Measurements from ENCODE around the gene DOK4.

The DOK4 gene

GRCh38 chr16:57507136-57508034 is 21.1 kb upstream of the DOK4 start:
- H3K9ac ChIP-seq (ENCODE audit: low read depth, low read length, poor library complexity, severe bottlenecking) = no peak overlapping the region
- no peaks in the 10 kb centered on the region for H3F3A ChIP-seq (ENCODE audit: low read depth)
- TF ChIP-seq CTCF (conservative IDR thresholded peaks at IDR 0.05; ENCODE audit: low read length) = no peak
- TF ChIP-seq EZH2phosphoT487 (IDR thresholded peaks at IDR 0.05; ENCODE audit: borderline replicate concordance) = no peak
- H3K4me3 ChIP-seq (ENCODE audit: low read length, poor library complexity, severe bottlenecking) = no peak overlapping the region
- H4K20me1 ChIP-seq (ENCODE audit: insufficient read depth, low read length, poor library complexity, severe bottlenecking) = no peaks in the 10 kb centered on the region
- no peaks in the 10 kb centered on the region for H3K79me2 ChIP-seq (ENCODE audit: insufficient read depth, low read length)
- peaks cover 16% of the 10 kb centered on the region for H3K4me1 ChIP-seq (ENCODE audit: insufficient read depth, low read length, poor library complexity, severe bottlenecking)
- no peaks in the 10 kb centered on the region for H3K27me3 ChIP-seq (ENCODE audit: insufficient read depth, low read length, poor library complexity, severe bottlenecking)
- H2AFZ ChIP-seq (ENCODE audit: low read length) = no peak overlapping the region
- no peak overlapping the region for H3K4me2 ChIP-seq (ENCODE audit: low read depth, low read length, poor library complexity, severe bottlenecking)
- H3K9me3 ChIP-seq (ENCODE audit: insufficient read depth, low read depth, low read length) = no peaks in the 10 kb centered on the region
- peaks cover 5% of the 10 kb centered on the region; the same call in 1 of the 2 replicates for H3K36me3 ChIP-seq (ENCODE audit: insufficient read depth, low read length)
- no peaks in the 10 kb centered on the region for H3K9me2 ChIP-seq (replicated peaks; ENCODE audit: low read depth, low read length)

GRCh38 chr16:57505169-57505568 is 18.9 kb upstream of the DOK4 start:
- Histone ChIP-seq H3K9me2 (replicated peaks; ENCODE audit: low read depth, low read length) (no peaks in the 10 kb centered on the region), H3K9me3 (ENCODE audit: insufficient read depth, low read depth, low read length) (no peaks in the 10 kb centered on the region), H3K4me3 (ENCODE audit: low read length, poor library complexity, severe bottlenecking) (no peak overlapping the region), H3K4me1 (ENCODE audit: insufficient read depth, low read length, poor library complexity, severe bottlenecking) (peaks cover 34% of the 10 kb centered on the region), H3K79me2 (ENCODE audit: insufficient read depth, low read length) (no peaks in the 10 kb centered on the region), H4K20me1 (ENCODE audit: insufficient read depth, low read length, poor library complexity, severe bottlenecking) (no peaks in the 10 kb centered on the region), H3K36me3 (ENCODE audit: insufficient read depth, low read length) (no peaks in the 10 kb centered on the region), H3K27me3 (ENCODE audit: insufficient read depth, low read length, poor library complexity, severe bottlenecking) (no peaks in the 10 kb centered on the region), H3K4me2 (ENCODE audit: low read depth, low read length, poor library complexity, severe bottlenecking) (no peak overlapping the region), H3K9ac (ENCODE audit: low read depth, low read length, poor library complexity, severe bottlenecking) (no peak overlapping the region), H2AFZ (ENCODE audit: low read length) (no peak overlapping the region), H3F3A (ENCODE audit: low read depth) (no peaks in the 10 kb centered on the region)
- TF ChIP-seq EZH2phosphoT487 (IDR thresholded peaks at IDR 0.05; ENCODE audit: borderline replicate concordance) (no peak), CTCF (conservative IDR thresholded peaks at IDR 0.05; ENCODE audit: low read length) (no peak)

GRCh38 chr16:57504491-57504890 is 18.2 kb upstream of the DOK4 start:
- Histone ChIP-seq H3K27me3 (ENCODE audit: insufficient read depth, low read length, poor library complexity, severe bottlenecking) (no peaks in the 10 kb centered on the region), H3K4me1 (ENCODE audit: insufficient read depth, low read length, poor library complexity, severe bottlenecking) (peaks cover 39% of the 10 kb centered on the region), H3K9me3 (ENCODE audit: insufficient read depth, low read depth, low read length) (no peaks in the 10 kb centered on the region), H4K20me1 (ENCODE audit: insufficient read depth, low read length, poor library complexity, severe bottlenecking) (no peaks in the 10 kb centered on the region), H3K9ac (ENCODE audit: low read depth, low read length, poor library complexity, severe bottlenecking) (no peak overlapping the region), H3K36me3 (ENCODE audit: insufficient read depth, low read length) (no peaks in the 10 kb centered on the region), H2AFZ (ENCODE audit: low read length) (no peak overlapping the region), H3K4me2 (ENCODE audit: low read depth, low read length, poor library complexity, severe bottlenecking) (no peak overlapping the region), H3K9me2 (replicated peaks; ENCODE audit: low read depth, low read length) (no peaks in the 10 kb centered on the region), H3K4me3 (ENCODE audit: low read length, poor library complexity, severe bottlenecking) (no peak overlapping the region), H3F3A (ENCODE audit: low read depth) (no peaks in the 10 kb centered on the region), H3K79me2 (ENCODE audit: insufficient read depth, low read length) (no peaks in the 10 kb centered on the region)
- TF ChIP-seq CTCF (conservative IDR thresholded peaks at IDR 0.05; ENCODE audit: low read length) (no peak), EZH2phosphoT487 (IDR thresholded peaks at IDR 0.05; ENCODE audit: borderline replicate concordance) (no peak)
